ENCODE measurements around the gene PHLDA1. TPM values are rescaled to one million over a fixed set of nuclear protein-coding genes. Genes with fewer than 3 reads are reported as not detected.

PHLDA1 gene
- total and polyA plus RNA-seq, 10 of the 15 experiments (the other 5 are each of a cell fraction or from before 2014, with no cell fraction given), result 0.66 to 14.2 (median 1.3) TPM

DNA sequence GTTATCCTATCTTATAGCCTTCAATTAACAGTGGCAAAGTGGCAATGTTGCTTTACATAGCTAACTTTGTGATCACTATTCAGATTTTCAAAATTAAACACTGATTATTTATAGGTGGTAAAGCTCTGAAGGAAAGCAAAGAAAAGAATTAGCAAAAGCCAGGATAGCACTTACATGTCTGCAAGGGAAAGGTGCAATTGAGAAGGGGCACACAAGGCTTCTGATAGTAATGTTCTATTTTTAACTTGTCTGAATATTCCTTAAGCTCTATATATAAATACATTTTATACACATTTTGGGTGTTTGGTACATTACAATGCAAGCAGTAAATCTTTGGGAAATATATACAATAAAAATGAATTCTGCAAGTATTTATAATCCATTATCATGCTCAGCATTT, 42.0 kb upstream of the PHLDA1 start:
- BruUV-seq (replicated peaks), result no TSS peak
- intact Hi-C loops (cut with micrococcal nuclease; ENCODE audit: unreplicated experiment), result no loop called here
- Histone ChIP-seq H3K27me3 (replicated peaks in 1 of 2; ENCODE audit: control insufficient read depth in 2 of 2, insufficient read depth in 2 of 2, low read length in 1 of 2) (no peaks in the 10 kb centered on the region), H3K9me3 (replicated peaks; ENCODE audit: control insufficient read depth, insufficient read depth, low read length) (no peaks in the 10 kb centered on the region; the same call in 1 of the 3 replicates), H3K4me3 (no peak overlapping the region), H4K20me1 (ENCODE audit: control insufficient read depth, insufficient read depth) (no peaks in the 10 kb centered on the region; the same call in 1 of the 2 replicates), H3K36me3 (ENCODE audit: control insufficient read depth in 2 of 2, insufficient read depth in 2 of 2, low read length in 1 of 2) (peaks cover 0 to 4% of the 10 kb centered on the region in 2 experiments), H3K4me1 (ENCODE audit: control insufficient read depth, insufficient read depth, low read length) (peaks cover 4% of the 10 kb centered on the region; the same call in 1 of the 2 replicates), H2AFZ (ENCODE audit: control insufficient read depth, low read depth, low read length) (no peak overlapping the region), H3K9ac (ENCODE audit: control insufficient read depth, insufficient read depth, low read length) (no peak overlapping the region), H3K4me2 (ENCODE audit: control insufficient read depth, insufficient read depth) (no peak overlapping the region), H3K27ac (ENCODE audit: control insufficient read depth, insufficient read depth) (no peak overlapping the region), H3K79me2 (ENCODE audit: control insufficient read depth, insufficient read depth, low read length) (peaks cover 98% of the 10 kb centered on the region)
- ChIA-PET POLR2A (interaction anchor here (0.6 to 1.1 kb wide), 2 partner anchors 10 to 27 kb away, joined by 4 read pairs; no protein-coding TSS in a partner anchor), CTCF (interaction anchor here (0.8 to 1.4 kb wide), 5 partner anchors 8 to 85 kb away, joined by 3 to 4 read pairs (median 3); no protein-coding TSS in a partner anchor), RAD21 (ENCODE audit: unreplicated experiment) (interaction anchor here (2.2 kb wide), 1 partner anchor 8 kb away, joined by 5 read pairs; no protein-coding TSS in a partner anchor), SMC1A (ENCODE audit: uncharacterized antibody, unreplicated experiment) (interaction anchor here (1.5 to 1.6 kb wide), 2 partner anchors 37 to 272 kb away, joined by 3 to 6 read pairs; no protein-coding TSS in a partner anchor)
- no peak for TF ChIP-seq RELA (IDR thresholded peaks at IDR 0.05; ENCODE audit: borderline replicate concordance, partially characterized antibody)
- no peak for TF ChIP-seq MXI1 (IDR thresholded peaks at IDR 0.05; ENCODE audit: low read depth, low read length)
- no peak for TF ChIP-seq USF1 (IDR thresholded peaks at IDR 0.05; ENCODE audit: borderline replicate concordance, extremely low read length, insufficient read depth, low read depth, low read length)
- TF ChIP-seq MTA3 (IDR thresholded peaks at IDR 0.05; ENCODE audit: borderline replicate concordance, low read length), result no peak
- TF ChIP-seq, protein P1, sequence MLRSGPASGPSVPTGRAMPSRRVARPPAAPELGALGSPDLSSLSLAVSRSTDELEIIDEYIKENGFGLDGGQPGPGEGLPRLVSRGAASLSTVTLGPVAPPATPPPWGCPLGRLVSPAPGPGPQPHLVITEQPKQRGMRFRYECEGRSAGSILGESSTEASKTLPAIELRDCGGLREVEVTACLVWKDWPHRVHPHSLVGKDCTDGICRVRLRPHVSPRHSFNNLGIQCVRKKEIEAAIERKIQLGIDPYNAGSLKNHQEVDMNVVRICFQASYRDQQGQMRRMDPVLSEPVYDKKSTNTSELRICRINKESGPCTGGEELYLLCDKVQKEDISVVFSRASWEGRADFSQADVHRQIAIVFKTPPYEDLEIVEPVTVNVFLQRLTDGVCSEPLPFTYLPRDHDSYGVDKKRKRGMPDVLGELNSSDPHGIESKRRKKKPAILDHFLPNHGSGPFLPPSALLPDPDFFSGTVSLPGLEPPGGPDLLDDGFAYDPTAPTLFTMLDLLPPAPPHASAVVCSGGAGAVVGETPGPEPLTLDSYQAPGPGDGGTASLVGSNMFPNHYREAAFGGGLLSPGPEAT (IDR thresholded peaks at IDR 0.05; ENCODE audit: low read depth), result no peak
- no peak for TF ChIP-seq CBFB (IDR thresholded peaks at IDR 0.05; ENCODE audit: low read depth)
- no peak for TF ChIP-seq CBX3 (IDR thresholded peaks at IDR 0.05; ENCODE audit: borderline replicate concordance, low read depth)
- no peak for TF ChIP-seq CEBPB (IDR thresholded peaks at IDR 0.05; ENCODE audit: borderline replicate concordance in 1 of 2, low read depth in 2 of 2, low read length in 2 of 2)
- no peak for TF ChIP-seq SP1 (IDR thresholded peaks at IDR 0.05; ENCODE audit: low read depth, low read length)
- TF ChIP-seq EED (IDR thresholded peaks at IDR 0.05; ENCODE audit: low read depth), result no peak
- TF ChIP-seq, protein P2, sequence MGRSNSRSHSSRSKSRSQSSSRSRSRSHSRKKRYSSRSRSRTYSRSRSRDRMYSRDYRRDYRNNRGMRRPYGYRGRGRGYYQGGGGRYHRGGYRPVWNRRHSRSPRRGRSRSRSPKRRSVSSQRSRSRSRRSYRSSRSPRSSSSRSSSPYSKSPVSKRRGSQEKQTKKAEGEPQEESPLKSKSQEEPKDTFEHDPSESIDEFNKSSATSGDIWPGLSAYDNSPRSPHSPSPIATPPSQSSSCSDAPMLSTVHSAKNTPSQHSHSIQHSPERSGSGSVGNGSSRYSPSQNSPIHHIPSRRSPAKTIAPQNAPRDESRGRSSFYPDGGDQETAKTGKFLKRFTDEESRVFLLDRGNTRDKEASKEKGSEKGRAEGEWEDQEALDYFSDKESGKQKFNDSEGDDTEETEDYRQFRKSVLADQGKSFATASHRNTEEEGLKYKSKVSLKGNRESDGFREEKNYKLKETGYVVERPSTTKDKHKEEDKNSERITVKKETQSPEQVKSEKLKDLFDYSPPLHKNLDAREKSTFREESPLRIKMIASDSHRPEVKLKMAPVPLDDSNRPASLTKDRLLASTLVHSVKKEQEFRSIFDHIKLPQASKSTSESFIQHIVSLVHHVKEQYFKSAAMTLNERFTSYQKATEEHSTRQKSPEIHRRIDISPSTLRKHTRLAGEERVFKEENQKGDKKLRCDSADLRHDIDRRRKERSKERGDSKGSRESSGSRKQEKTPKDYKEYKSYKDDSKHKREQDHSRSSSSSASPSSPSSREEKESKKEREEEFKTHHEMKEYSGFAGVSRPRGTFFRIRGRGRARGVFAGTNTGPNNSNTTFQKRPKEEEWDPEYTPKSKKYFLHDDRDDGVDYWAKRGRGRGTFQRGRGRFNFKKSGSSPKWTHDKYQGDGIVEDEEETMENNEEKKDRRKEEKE (IDR thresholded peaks at IDR 0.05), result no peak
- in situ Hi-C loops (cut with MboI), result loop anchor here (5.0 kb wide), 1 partner anchor 484 kb away; the partner anchor contains the start of gene OSBPL8
- no peak for ATAC-seq
- FAIRE-seq, result no peak
- no peak for DNase-seq (ENCODE audit: low read depth, low spot score)
